Stomach (tissue), 9 donors: ENCODE data around the gene TBC1D1. TPM values are rescaled to one million over a fixed set of nuclear protein-coding genes. Genes with fewer than 3 reads are reported as not detected.
A peak's percentile ranks its signal among the peaks of the same experiment; 100 is the strongest.

ENCODE experiments used
- DNase-seq, 2 donors: peaks; one replicate each; pipeline versions ENCODE4 v3.0.0 to v3.0.0-alpha.2; 2013 to 2019
- H3K27ac ChIP-seq, 5 donors: fragments of 200-600 bp in 4 of 5; sonication (generic) in 4 of 5; one replicate each; pipeline ENCODE4 v1.5.1; 2013 to 2019; ENCODE audit warnings: mild to moderate bottlenecking in 1 of 5, moderate library complexity in 1 of 5
- H3K27me3 ChIP-seq, 3 donors: fragments of 200-600 bp; sonication (generic); one replicate each; pipeline ENCODE4 v1.5.1; 2017 to 2019; ENCODE audit warnings: mixed run types in 1 of 3
- H3K36me3 ChIP-seq, 4 donors: fragments of 200-600 bp; sonication (generic); 1 replicate in 3 of 4; 2 replicates in 1 of 4; pipeline ENCODE4 v1.5.1; 2016 to 2019
- H3K4me1 ChIP-seq, 4 donors: fragments of 200-600 bp; sonication (generic); one replicate each; pipeline ENCODE4 v1.5.1; 2016 to 2019
- H3K4me3 ChIP-seq, 4 donors: fragments of 200-600 bp; sonication (generic) in 3 of 4; one replicate each; pipeline ENCODE4 v1.5.1; 2016 to 2019; ENCODE audit warnings: mild to moderate bottlenecking in 1 of 4
- H3K9me3 ChIP-seq, 4 donors: fragments of 200-600 bp; sonication (generic); one replicate each; pipeline ENCODE4 v1.5.1; 2016 to 2019
- EP300 ChIP-seq: sonication (generic); formaldehyde crosslinking; IDR thresholded peaks from one replicate; pipeline ENCODE4 v1.6.1; 2017; ENCODE audit warnings: antibody characterized with exemption
- POLR2A ChIP-seq, 4 donors: fragments of 450-650 bp; IDR thresholded peaks; one replicate each; pipeline ENCODE4 v1.6.1; 2016; ENCODE audit warnings: antibody characterized with exemption in 4 of 4, control low read depth in 2 of 4, mild to moderate bottlenecking in 1 of 4, moderate library complexity in 1 of 4
- POLR2AphosphoS5 ChIP-seq, 3 donors: sonication (generic); formaldehyde crosslinking; IDR thresholded peaks; one replicate each; pipeline ENCODE4 v1.6.1; 2016; ENCODE audit warnings: antibody characterized with exemption in 3 of 3
- WGBS, 5 donors: extraction: QIAGEN DNeasy Blood & Tissue Kit in 3 of 5; methylation state at CpG; one replicate each; pipeline versions ENCODE4 v1.1.5 to v1.1.7; 2013 to 2018; 5-methylcytosine and 5-hydroxymethylcytosine counted together
- intact Hi-C: fragments of 100-400 bp; cut with DNase I; formaldehyde crosslinking; loops from one replicate; pipeline ENCODE4 v1.15.1; 2023; ENCODE audit warnings: low total_unique reads
- polyA plus RNA-seq, 3 donors: library from polyadenylated mRNA; stranded (reverse); fragments of 200-250 nt; gene quantifications; one replicate each; pipeline ENCODE4 v1.2.3, GENCODE V29; 2013
- total RNA-seq, 5 donors: library from RNA; depleted of rRNA; stranded (reverse); fragments of >200 nt; gene quantifications; one replicate each; pipeline versions ENCODE4 v1.1.0 to v1.2.3, GENCODE V29; 2014 to 2016
- TF ChIP-seq, protein P1 (sequence below), 7 experiments: fragments of 450-650 bp in 4 of 7; fragments of 200-600 bp in 3 of 7; sonication (generic) in 3 of 7; IDR thresholded peaks; one replicate each; pipeline ENCODE4 v1.5.1; 2016 to 2019; ENCODE audit warnings: antibody characterized with exemption in 7 of 7, control low read depth in 2 of 7, mild to moderate bottlenecking in 1 of 7
- donor health status: healthy with polysubstance abuse.
- donor health status: Bipolar disorder and iron deficiency.
- donor health status: healthy.

TBC1D1 gene
- total and polyA plus RNA-seq, 8 donors = 18.8 to 165 (median 49.5) TPM

DNA sequence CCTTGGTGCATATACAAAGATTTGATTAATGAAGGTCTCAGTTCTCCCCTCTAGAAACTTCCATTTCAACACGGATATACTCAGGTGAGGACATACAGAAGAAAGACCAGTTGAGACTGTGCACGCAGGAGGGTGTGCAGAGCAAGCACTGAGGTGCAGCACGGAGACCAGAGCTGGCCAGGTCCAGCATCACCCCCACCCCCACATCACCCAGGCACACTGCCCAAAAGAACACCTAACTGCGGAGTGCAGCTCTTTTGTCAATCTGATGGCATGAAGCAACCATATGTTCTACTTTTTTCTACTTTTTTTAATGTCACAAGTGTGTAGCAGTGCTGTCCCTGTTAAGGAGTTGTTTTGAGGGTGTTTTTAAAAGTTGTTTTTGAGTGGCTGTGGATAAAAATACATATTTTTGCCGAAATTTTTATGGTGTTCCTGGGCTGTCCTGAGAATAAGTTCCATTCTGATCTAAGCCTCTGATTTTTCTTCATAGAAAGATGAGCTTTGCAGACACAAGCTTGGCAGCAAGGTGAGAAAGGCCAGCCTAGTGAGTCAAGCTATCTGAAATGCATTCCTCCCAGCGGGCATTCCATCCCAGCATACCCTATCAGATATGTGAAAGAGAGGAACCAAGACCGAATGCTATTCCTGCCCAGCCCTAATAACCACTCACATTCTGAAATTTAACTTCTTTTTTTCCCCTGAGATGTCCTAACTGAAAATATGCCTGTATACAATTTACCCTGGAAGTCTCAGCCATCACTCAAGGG is 243.0 kb downstream of the TBC1D1 start:
- DNase-seq = no peak
- Histone ChIP-seq H3K27ac (peak overlapping the region in 4 of 5 donors; percentile 58 to 83 (median 79)), H3K4me3 (no peak overlapping the region), H3K9me3 (no peaks in the 10 kb centered on the region), H3K36me3 (peaks cover 19 to 50% (median 45%) of the 10 kb centered on the region in 4 donors), H3K4me1 (peaks cover 18 to 52% (median 44%) of the 10 kb centered on the region in 4 donors), H3K27me3 (no peaks in the 10 kb centered on the region)
- 50 to 68% (median 61%) methylated on average over 7 of the region's 7 CpGs for WGBS, 5 donors
- intact Hi-C loops = no loop called here
- TF ChIP-seq, protein P1, sequence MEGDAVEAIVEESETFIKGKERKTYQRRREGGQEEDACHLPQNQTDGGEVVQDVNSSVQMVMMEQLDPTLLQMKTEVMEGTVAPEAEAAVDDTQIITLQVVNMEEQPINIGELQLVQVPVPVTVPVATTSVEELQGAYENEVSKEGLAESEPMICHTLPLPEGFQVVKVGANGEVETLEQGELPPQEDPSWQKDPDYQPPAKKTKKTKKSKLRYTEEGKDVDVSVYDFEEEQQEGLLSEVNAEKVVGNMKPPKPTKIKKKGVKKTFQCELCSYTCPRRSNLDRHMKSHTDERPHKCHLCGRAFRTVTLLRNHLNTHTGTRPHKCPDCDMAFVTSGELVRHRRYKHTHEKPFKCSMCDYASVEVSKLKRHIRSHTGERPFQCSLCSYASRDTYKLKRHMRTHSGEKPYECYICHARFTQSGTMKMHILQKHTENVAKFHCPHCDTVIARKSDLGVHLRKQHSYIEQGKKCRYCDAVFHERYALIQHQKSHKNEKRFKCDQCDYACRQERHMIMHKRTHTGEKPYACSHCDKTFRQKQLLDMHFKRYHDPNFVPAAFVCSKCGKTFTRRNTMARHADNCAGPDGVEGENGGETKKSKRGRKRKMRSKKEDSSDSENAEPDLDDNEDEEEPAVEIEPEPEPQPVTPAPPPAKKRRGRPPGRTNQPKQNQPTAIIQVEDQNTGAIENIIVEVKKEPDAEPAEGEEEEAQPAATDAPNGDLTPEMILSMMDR (IDR thresholded peaks at IDR 0.05) = no peak
- TF ChIP-seq POLR2A (IDR thresholded peaks at IDR 0.05) (no peak), POLR2AphosphoS5 (IDR thresholded peaks at IDR 0.05) (no peak), EP300 (no peak)

DNA sequence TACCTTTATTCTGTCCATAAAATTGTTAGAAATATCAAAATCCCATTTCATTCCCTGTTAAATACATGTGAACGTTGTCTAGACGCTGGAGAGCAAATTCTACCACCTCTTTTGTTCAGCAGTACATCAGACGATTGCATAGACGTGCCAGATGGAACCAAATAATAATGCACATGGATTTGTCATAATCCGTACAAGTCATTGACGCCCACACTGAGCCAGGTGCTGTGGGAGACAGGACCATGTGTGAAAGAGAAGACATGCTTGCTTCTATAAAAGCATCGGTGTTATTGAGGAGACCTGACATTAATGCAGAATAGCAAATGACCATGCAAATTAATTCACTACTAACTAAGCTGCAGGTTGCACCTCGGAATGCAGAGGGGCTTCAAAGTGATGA is 244.3 kb downstream of the TBC1D1 start:
- no peak overlapping the region for H3K27ac ChIP-seq
- intact Hi-C loops = no loop called here
- H3K27me3 ChIP-seq = no peaks in the 10 kb centered on the region
- H3K4me3 ChIP-seq = no peak overlapping the region
- H3K36me3 ChIP-seq = peaks cover 23 to 63% (median 58%) of the 10 kb centered on the region in 4 donors
- H3K9me3 ChIP-seq = no peaks in the 10 kb centered on the region
- DNase-seq = no peak
- 94 to 97% (median 95%) methylated on average over 8 of the region's 8 CpGs for WGBS, 5 donors
- TF ChIP-seq, protein P1 (IDR thresholded peaks at IDR 0.05) = no peak
- no peak for TF ChIP-seq POLR2A (IDR thresholded peaks at IDR 0.05)
- no peak for TF ChIP-seq POLR2AphosphoS5 (IDR thresholded peaks at IDR 0.05)
- TF ChIP-seq EP300 = no peak
- H3K4me1 ChIP-seq = peaks cover 18 to 41% (median 36%) of the 10 kb centered on the region in 4 donors

DNA sequence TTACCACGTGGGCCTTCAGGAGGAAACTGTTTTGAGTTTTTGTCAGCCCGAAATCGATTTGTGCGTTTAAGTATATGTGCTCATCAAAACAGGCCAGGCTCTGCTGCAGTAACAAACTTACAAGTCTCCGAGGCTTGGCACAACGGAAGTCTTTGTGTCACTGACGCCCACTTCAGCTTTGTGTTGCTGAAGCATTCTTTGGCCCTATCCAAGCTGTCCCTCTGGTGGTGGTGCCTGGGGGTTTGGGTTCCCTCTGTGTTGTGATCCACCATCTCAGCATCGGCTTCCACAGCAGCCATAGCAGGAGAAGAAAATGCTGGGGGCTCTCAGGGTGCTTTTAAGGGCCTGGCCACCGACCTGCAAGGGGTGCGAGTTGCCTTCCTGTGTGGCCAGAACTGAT is 245.7 kb downstream of the TBC1D1 start:
- WGBS, 5 donors = 88 to 94% (median 94%) methylated on average over 8 to 10 of the region's 10 CpGs
- Histone ChIP-seq H3K27ac (no peak overlapping the region), H3K4me3 (no peak overlapping the region), H3K36me3 (peaks cover 23 to 66% (median 59%) of the 10 kb centered on the region in 4 donors), H3K27me3 (no peaks in the 10 kb centered on the region), H3K4me1 (peaks cover 18 to 28% (median 22%) of the 10 kb centered on the region in 4 donors), H3K9me3 (no peaks in the 10 kb centered on the region)
- no peak for DNase-seq
- intact Hi-C loops = no loop called here
- TF ChIP-seq POLR2A (IDR thresholded peaks at IDR 0.05) (no peak), EP300 (no peak)

DNA sequence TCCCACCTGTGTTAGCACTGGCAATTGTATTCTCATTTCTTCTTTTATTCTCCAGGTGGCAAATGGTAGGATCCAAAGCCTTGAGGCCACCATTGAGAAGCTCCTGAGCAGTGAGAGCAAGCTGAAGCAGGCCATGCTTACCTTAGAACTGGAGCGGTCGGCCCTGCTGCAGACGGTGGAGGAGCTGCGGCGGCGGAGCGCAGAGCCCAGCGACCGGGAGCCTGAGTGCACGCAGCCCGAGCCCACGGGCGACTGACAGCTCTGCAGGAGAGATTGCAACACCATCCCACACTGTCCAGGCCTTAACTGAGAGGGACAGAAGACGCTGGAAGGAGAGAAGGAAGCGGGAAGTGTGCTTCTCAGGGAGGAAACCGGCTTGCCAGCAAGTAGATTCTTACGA is 246.2 kb downstream of the TBC1D1 start:
- intact Hi-C loops = no loop called here
- H3K4me1 ChIP-seq = peaks cover 15 to 24% (median 19%) of the 10 kb centered on the region in 4 donors

More for the DNA sequence above, 246.2 kb downstream of the TBC1D1 start:
- TF ChIP-seq POLR2A (IDR thresholded peaks at IDR 0.05) (no peak), EP300 (no peak), POLR2AphosphoS5 (IDR thresholded peaks at IDR 0.05) (no peak)
- TF ChIP-seq, protein P1 (IDR thresholded peaks at IDR 0.05) = no peak
- Histone ChIP-seq H3K4me3 (no peak overlapping the region), H3K27me3 (no peaks in the 10 kb centered on the region), H3K9me3 (no peaks in the 10 kb centered on the region), H3K27ac (no peak overlapping the region), H3K36me3 (peaks cover 23 to 66% (median 59%) of the 10 kb centered on the region in 4 donors)
- no peak for DNase-seq
- WGBS, 5 donors = 92 to 97% (median 96%) methylated on average over 15 to 17 of the region's 17 CpGs
